ENCODE results near the gene CIPC. TPM values are rescaled to one million over a fixed set of nuclear protein-coding genes. Genes with fewer than 3 reads are reported as not detected.

The CIPC gene
- total and polyA plus RNA-seq, 9 of the 15 experiments (the other 6 are each of a cell fraction or from before 2014, with no cell fraction given): 5.0 to 16.9 (median 10.7) TPM

GRCh38 chr14:77133720-77134338, 35.8 kb downstream of the CIPC start (continued):
- TF ChIP-seq ZZZ3 (IDR thresholded peaks at IDR 0.05) (no peak), KDM5B (IDR thresholded peaks at IDR 0.05; ENCODE audit: insufficient replicate concordance, low read depth, low read length) (no peak), SRSF3 (IDR thresholded peaks at IDR 0.05; ENCODE audit: insufficient read depth, low read length) (no peak), ZC3H11A (IDR thresholded peaks at IDR 0.05; ENCODE audit: low read depth, low read length) (no peak), RFX5 (IDR thresholded peaks at IDR 0.05; ENCODE audit: low read depth, low read length) (no peak), ERF (CRISPR knock-in tag; IDR thresholded peaks at IDR 0.05) (no peak), RCOR1 (IDR thresholded peaks at IDR 0.05; ENCODE audit: borderline replicate concordance in 1 of 2, low read depth in 2 of 2, low read length in 2 of 2) (0 out of 4 replicates have a peak, but pooled peaks of 1 of the 2 experiments have one; percentile 39), EGR1 (conservative IDR thresholded peaks at IDR 0.05) (no peak), CXXC5 (CRISPR knock-in tag; IDR thresholded peaks at IDR 0.05) (0 out of 2 replicates have a peak, but pooled peaks have one; percentile 17), CREM (IDR thresholded peaks at IDR 0.05; ENCODE audit: low read depth) (peak; percentile 72), MAZ (CRISPR knock-in tag; conservative IDR thresholded peaks at IDR 0.05 in 1 of 2, IDR thresholded peaks at IDR 0.05 in 1 of 2) (peak in 1 of 2 experiments; percentile 43; a peak in 1 of 4 replicates), DACH1 (IDR thresholded peaks at IDR 0.05; ENCODE audit: partially characterized antibody) (no peak), ZNF589 (CRISPR knock-in tag; IDR thresholded peaks at IDR 0.05; ENCODE audit: low read depth) (no peak), TAF7 (tag; IDR thresholded peaks at IDR 0.05) (no peak)
- TF ChIP-seq, protein P1, sequence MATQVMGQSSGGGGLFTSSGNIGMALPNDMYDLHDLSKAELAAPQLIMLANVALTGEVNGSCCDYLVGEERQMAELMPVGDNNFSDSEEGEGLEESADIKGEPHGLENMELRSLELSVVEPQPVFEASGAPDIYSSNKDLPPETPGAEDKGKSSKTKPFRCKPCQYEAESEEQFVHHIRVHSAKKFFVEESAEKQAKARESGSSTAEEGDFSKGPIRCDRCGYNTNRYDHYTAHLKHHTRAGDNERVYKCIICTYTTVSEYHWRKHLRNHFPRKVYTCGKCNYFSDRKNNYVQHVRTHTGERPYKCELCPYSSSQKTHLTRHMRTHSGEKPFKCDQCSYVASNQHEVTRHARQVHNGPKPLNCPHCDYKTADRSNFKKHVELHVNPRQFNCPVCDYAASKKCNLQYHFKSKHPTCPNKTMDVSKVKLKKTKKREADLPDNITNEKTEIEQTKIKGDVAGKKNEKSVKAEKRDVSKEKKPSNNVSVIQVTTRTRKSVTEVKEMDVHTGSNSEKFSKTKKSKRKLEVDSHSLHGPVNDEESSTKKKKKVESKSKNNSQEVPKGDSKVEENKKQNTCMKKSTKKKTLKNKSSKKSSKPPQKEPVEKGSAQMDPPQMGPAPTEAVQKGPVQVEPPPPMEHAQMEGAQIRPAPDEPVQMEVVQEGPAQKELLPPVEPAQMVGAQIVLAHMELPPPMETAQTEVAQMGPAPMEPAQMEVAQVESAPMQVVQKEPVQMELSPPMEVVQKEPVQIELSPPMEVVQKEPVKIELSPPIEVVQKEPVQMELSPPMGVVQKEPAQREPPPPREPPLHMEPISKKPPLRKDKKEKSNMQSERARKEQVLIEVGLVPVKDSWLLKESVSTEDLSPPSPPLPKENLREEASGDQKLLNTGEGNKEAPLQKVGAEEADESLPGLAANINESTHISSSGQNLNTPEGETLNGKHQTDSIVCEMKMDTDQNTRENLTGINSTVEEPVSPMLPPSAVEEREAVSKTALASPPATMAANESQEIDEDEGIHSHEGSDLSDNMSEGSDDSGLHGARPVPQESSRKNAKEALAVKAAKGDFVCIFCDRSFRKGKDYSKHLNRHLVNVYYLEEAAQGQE (IDR thresholded peaks at IDR 0.05; ENCODE audit: borderline replicate concordance): peak; percentile 98
- TF ChIP-seq, protein P1 (CRISPR knock-in tag; IDR thresholded peaks at IDR 0.05; ENCODE audit: low read depth): peak; percentile 95
- TF ChIP-seq, protein P2, sequence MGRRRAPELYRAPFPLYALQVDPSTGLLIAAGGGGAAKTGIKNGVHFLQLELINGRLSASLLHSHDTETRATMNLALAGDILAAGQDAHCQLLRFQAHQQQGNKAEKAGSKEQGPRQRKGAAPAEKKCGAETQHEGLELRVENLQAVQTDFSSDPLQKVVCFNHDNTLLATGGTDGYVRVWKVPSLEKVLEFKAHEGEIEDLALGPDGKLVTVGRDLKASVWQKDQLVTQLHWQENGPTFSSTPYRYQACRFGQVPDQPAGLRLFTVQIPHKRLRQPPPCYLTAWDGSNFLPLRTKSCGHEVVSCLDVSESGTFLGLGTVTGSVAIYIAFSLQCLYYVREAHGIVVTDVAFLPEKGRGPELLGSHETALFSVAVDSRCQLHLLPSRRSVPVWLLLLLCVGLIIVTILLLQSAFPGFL (CRISPR knock-in tag; IDR thresholded peaks at IDR 0.05): no peak
